ENCODE measurements around the gene NRIP2.

DNA sequence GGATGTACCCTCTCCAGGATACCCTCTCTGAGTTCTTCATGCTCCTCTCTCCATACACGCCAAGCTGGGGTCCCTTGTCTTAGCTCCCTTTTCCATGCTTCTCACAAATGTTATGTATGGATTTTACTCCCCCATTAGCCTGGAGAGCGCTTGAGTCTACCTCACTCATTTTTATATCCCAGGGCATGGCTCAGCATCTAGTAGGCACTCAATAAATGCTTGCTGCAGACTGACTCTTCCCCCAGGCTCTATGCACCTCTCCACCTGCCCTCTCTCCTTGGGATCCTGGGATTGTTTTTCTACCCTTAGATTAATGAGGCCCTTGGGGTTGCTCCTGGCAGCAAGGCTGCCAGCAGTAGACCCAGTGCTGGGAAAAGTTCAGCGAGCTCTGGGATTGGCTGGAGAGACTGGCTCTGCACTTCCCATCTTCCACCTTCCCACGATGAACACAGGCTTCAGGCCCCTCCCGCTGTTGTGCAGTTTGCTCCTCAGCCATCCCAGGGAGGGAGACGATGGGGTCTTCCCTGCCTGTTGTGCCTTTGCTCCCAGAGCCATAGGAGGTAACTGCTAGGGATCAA lies 2.2 kb downstream of the NRIP2 start:
- TF ChIP-seq SP1 (IDR thresholded peaks at IDR 0.05), result no peak
- TF ChIP-seq BHLHE40 (IDR thresholded peaks at IDR 0.05; ENCODE audit: borderline replicate concordance), result no peak
- no peak for TF ChIP-seq NFRKB (IDR thresholded peaks at IDR 0.05)
- TF ChIP-seq FOXM1 (IDR thresholded peaks at IDR 0.05; ENCODE audit: borderline replicate concordance), result no peak
- TF ChIP-seq ZNF384 (IDR thresholded peaks at IDR 0.05), result no peak
- TF ChIP-seq, protein P1, sequence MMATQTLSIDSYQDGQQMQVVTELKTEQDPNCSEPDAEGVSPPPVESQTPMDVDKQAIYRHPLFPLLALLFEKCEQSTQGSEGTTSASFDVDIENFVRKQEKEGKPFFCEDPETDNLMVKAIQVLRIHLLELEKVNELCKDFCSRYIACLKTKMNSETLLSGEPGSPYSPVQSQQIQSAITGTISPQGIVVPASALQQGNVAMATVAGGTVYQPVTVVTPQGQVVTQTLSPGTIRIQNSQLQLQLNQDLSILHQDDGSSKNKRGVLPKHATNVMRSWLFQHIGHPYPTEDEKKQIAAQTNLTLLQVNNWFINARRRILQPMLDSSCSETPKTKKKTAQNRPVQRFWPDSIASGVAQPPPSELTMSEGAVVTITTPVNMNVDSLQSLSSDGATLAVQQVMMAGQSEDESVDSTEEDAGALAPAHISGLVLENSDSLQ (IDR thresholded peaks at IDR 0.05), result no peak
- no peak for TF ChIP-seq ARNT (IDR thresholded peaks at IDR 0.05)
- TF ChIP-seq TARDBP (IDR thresholded peaks at IDR 0.05), result no peak
- TF ChIP-seq FOXK2 (IDR thresholded peaks at IDR 0.05), result no peak
